HT1080 (cell line): ENCODE results near the gene LGI1. TPM values are rescaled to one million over a fixed set of nuclear protein-coding genes. Genes with fewer than 3 reads are reported as not detected.

Experiments used
- DNase-seq: peaks from one replicate; pipeline ENCODE4 v3.0.0-alpha.2; 2015; ENCODE audit warnings: low read depth
- polyA plus RNA-seq, 2 experiments: library from polyadenylated mRNA; depleted of rRNA; stranded (reverse); fragments of >200 nt; gene quantifications; 2 replicates each; pipeline ENCODE4 v1.2.3, GENCODE V29; 2015
- total RNA-seq: library from RNA; depleted of rRNA; stranded (reverse); fragments of >200 nt; shearing (Covaris generic); gene quantifications from 2 replicates; pipeline ENCODE4 v1.2.3, GENCODE V29; 2014; rRNA removed

The LGI1 gene
- 0.02 TPM in 1 of 2 replicates, not detected in the other for total RNA-seq
- not detected in 2 replicates for polyA plus RNA-seq (2015; cell fraction: cytosol; rRNA removed)
- not detected in 2 replicates for polyA plus RNA-seq (2015; cell fraction: nucleus; rRNA removed)

GRCh38 chr10:93757801-93758507 lies at the start of gene LGI1:
Gene LGI1, plus strand, starts transcription at chr10:93757936. Its CDS starts 209 bp downstream, at chr10:93758145.
- DNase-seq, result no peak

GRCh38 chr10:93710333-93710909 lies 47.3 kb upstream of the LGI1 start:
- DNase-seq, result no peak

GRCh38 chr10:93711891-93712290 lies 45.8 kb upstream of the LGI1 start:
- peak; percentile 58 for DNase-seq

GRCh38 chr10:93712593-93712992 lies 45.1 kb upstream of the LGI1 start:
- no peak for DNase-seq

DNA sequence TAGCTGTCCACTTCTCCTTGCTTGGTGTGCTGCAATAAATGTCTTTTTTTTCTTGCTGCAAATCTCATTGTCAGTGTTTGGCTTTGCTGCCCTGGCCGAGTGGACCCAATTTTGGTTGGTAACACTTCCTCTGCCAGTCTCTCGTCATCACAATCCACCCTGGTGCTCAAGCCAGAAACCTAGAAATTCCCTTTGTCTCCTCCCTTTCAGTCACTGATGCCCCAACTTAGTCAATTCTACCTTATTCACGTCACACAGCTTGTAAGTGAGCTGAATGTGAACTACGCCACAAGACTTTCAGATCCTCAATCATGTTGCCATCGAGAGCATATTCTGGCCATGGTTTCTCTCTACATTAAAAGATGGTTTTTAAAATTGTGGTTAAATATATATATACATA lies 42.4 kb upstream of the LGI1 start:
- no peak for DNase-seq

GRCh38 chr10:93716766-93717165 lies 41.0 kb upstream of the LGI1 start:
- no peak for DNase-seq

- no peak for DNase-seq
Measured at GRCh38 chr10:93718937-93719725, 38.6 kb upstream of the LGI1 start.

DNA sequence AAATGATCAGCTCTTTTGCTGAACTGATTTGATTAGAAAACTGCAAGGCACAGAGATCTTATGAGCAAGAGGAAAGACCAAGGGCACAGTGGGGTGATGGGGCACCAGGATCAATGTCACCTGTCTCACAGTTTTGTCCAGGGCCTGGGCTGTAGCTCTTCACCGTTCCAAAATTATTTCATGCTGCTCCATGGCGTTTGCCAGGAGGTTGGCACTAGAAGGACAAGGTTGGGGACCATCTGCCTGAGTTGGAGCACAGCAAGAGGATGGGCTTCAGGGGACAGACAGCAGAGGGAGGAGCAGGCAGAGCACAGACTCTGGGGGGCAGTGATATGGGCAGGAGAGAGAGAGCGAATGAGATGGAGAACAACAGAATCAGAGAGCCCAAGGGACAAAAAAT lies 37.8 kb upstream of the LGI1 start:
- DNase-seq, result no peak

- peak; percentile 17 for DNase-seq
Measured at GRCh38 chr10:93722550-93722949, 35.2 kb upstream of the LGI1 start.

DNA sequence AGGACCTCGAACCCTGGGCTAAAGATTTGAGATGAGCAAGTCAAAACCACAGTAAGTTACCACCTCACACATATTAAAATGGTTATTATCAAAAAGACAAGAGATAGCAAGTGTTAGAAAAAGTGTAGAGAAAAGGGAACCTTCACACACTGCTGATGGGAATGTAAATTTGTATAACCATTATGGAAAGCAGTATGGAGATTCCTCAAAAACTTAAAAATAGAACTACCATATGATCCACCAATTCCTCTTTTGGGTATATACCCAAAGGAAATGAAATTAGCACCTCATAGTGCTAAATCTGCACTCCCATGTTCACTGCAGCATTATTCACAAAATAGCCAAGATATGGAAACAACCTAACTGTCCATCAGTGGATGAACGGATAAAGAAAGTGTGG lies 34.6 kb upstream of the LGI1 start:
- no peak for DNase-seq

GRCh38 chr10:93726024-93726423 lies 31.7 kb upstream of the LGI1 start:
- DNase-seq, result no peak

- DNase-seq, result no peak
Measured at GRCh38 chr10:93741367-93741766, 16.4 kb upstream of the LGI1 start.

- DNase-seq, result no peak
Measured at GRCh38 chr10:93742633-93743349, 14.9 kb upstream of the LGI1 start.

DNA sequence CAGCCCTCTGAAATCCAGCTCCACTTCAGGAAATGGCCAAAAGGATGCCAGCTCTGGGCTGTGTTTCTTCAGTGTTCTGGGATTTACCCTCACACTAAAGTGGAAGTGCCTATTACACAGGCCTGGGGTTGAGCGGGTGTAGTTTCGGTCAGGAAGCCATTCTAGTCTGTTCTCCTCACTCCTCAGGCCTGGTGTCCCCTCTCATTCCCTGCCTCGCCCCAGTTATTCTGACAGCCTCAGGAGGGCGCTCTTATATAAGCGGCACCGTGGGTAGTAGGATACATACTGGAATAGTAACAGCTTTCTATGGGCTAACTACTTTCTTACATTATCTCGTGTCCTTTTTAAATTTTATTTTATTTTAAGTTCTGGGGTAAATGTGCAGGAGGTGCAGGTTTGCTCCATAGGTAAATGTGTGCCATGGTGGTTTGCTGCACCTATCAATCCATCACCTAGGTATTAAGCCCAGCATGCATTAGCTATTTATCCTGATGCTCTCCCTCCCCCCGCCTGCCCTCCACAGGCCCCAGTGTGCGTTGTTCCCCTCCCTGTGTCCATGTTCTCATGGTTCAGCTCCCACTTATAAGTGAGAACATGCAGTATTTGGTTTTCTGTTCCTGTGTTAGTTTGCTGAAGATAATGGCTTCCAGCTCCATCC lies 12.2 kb upstream of the LGI1 start:
- DNase-seq, result no peak

DNA sequence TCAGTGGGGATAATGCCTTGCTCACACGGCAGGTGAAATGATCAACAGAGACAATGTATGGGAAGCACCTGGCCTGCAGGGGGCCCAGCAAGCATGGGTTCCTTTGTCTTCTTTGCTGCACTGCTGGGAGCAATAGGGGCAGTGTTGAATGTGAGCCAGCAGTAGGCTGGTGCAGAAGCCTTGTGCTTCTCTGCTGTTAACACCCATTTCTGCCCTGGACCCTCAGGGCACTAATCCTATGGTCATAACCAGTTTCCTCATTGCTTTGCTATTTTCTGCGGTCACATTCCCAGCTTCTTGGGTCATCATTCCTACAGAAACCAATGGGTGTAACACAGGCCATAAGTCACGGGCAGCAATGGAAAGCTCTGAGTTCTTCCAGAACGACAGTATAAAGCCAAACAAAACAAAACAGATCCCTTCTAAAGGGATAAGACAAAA lies 10.9 kb upstream of the LGI1 start:
- DNase-seq, result peak; percentile 98

DNA sequence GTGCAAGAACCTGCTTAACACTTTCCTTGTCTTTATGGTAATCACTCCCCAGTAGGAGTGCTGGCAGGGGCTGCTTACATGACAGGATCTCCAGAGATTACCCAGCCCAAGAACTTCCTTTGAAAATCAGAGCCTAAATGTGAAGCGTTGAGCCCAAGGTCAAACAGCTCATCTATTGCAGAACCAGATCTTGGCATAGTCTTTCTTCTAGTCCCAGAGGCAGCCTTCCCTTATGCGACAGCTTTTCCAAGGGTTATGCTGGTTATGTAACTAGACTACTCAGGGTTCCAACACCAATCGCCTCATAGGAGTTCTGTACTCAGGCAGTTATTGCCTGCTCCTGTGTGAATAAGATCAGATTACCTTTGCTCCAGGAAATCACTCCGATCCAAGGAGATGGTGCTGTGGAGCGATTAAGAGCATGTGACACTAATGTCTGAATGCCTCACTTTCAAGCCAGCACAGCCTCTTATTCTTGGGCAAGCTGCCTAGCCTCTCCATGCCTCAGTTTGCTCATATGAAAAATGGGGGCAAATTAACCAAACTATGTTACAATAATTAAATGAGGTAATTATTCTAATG lies 8.4 kb upstream of the LGI1 start:
- DNase-seq, result no peak

- no peak for DNase-seq
Measured at GRCh38 chr10:93751124-93751523, 6.6 kb upstream of the LGI1 start.

- DNase-seq, result no peak
Measured at GRCh38 chr10:93751832-93752231, 5.9 kb upstream of the LGI1 start.

DNA sequence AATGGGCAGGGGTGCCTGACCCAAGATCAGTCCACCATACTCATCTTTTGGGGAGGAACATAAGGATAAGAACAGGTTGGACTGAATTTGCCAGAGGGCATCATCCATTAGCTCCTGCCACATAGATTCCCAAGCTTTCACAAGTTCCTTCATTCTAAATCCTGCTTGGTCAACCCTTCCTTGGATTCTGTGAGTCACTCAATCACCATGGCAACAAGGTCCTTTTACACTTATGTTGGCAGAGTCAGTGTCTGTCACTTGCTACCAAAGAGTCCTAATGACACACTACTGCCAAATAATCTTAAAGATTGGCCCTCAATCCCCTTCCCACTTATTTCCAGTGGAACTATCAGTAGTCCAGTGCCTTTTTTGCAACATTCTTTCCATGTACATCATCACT lies 5.0 kb upstream of the LGI1 start:
- DNase-seq, result peak; percentile 75

DNA sequence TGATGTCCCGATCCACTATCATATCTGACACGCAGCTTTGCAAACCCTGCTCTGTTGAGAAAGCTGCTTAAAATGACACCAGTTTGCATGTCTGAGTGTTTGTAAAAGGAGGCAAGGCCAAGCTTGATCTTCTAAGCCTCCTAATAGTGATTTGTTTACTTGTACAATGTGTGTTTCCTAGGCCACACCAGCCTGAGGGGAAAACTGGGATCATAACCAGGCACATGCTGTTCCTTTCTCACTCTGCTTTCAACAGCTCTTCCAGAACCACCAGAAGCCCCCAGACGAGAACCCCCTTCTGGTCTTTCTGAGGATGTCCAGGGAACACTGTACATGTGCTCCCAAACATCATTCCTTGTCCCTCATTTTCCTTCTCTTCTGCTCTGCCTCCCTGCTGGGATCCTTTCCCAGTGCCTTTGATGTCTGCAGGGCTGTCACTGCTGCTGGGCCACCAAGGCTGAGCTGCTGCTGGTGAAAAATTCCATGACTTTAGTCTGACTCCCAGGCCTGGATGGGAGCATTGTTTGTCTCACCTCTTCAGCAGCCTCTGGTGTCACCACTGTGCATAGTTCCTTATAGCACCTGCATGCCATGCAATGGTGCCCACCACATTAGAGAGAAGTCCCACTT lies 4.0 kb upstream of the LGI1 start:
- no peak for DNase-seq
